A673 (cell line): Measurements from ENCODE around the gene PLA2G5.

Experiments used
- EZH2 ChIP-seq: fragments of 200-600 bp; sonication (generic); IDR thresholded peaks from 2 replicates; pipeline ENCODE4 v1.6.1; 2017; ENCODE audit warnings: borderline replicate concordance, low read depth, mild to moderate bottlenecking, mixed read lengths, antibody characterized with exemption, low read length; ENCODE audit not compliant: poor library complexity, severe bottlenecking
- TF ChIP-seq, protein P1 (sequence below): fragments of 300-800, 200-600 bp; sonication (generic); conservative IDR thresholded peaks from 2 replicates; pipeline ENCODE4 v1.5.1; 2017; ENCODE audit warnings: low read depth, mild to moderate bottlenecking, antibody characterized with exemption, low read length, moderate library complexity, mixed read lengths

DNA sequence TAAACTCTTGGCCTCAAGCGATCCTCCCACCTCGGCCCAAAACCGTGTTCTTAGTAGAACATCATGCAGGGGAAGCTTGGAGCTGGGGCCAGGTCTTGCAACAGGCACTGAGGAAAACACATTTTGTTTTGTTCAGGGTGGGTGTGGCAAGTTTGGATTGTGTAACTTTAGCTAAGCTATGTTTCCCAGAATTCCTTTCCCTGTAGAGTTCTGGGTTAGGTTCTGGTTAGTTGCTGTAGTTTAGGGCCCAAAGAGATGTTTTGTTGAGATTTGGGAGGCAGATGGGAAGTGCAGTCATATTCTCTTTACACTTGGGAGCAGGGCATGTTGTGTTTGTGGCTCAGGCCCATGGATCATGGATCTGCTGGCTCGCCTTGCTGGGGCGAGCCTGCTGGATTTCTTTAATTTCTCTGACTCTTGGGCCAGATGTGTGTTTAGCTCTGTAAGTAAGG, 24.0 kb downstream of the PLA2G5 start:
- TF ChIP-seq, protein P1, sequence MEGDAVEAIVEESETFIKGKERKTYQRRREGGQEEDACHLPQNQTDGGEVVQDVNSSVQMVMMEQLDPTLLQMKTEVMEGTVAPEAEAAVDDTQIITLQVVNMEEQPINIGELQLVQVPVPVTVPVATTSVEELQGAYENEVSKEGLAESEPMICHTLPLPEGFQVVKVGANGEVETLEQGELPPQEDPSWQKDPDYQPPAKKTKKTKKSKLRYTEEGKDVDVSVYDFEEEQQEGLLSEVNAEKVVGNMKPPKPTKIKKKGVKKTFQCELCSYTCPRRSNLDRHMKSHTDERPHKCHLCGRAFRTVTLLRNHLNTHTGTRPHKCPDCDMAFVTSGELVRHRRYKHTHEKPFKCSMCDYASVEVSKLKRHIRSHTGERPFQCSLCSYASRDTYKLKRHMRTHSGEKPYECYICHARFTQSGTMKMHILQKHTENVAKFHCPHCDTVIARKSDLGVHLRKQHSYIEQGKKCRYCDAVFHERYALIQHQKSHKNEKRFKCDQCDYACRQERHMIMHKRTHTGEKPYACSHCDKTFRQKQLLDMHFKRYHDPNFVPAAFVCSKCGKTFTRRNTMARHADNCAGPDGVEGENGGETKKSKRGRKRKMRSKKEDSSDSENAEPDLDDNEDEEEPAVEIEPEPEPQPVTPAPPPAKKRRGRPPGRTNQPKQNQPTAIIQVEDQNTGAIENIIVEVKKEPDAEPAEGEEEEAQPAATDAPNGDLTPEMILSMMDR: no peak
- no peak for TF ChIP-seq EZH2
